Stimulated activated CD4-positive, alpha-beta T cell treated with anti-CD3 and anti-CD28 coated beads, Interleukin-1b, Interleukin-23, amount 100 ng/mL, for 1 hour (primary cell): ENCODE measurements around the gene SMARCC2.
"Not testable (repeated sequence)": the region's sequence is repeated elsewhere in the genome, so short reads cannot be mapped to it uniquely, and the experiment has no call there.

Source experiments
- DNase-seq, 2 donors: peaks; one replicate each; pipeline ENCODE4 v3.0.0-alpha.2; 2020; ENCODE audit warnings: low read depth in 2 of 2

The SMARCC2 gene

GRCh38 chr12:56208006-56208405, 18.7 kb upstream of the SMARCC2 start:
- no peak for DNase-seq

- DNase-seq, result no peak
These were observed 17.3 kb upstream of the SMARCC2 start for GRCh38 chr12:56206452-56207166.

DNA sequence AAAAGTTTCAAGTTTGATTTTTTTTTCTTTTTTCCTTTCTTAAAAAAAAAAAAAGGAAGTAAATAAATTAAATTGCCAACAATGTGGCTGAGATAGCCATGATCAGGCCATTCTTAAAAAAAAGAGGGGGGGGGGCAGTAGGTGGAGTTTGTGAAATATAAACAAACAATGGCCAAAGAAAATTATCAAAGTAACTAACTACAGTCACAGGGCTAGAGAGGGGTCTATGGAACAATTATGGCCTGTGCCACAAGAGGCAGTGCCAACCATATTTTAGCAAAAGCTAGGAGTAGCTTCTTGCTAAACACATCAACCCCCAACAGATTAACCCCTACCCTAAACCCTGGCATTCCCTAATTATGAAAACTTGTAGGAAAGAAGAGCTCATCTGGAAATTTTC, 16.2 kb upstream of the SMARCC2 start:
- no peak for DNase-seq

- no peak for DNase-seq
These were observed 15.0 kb upstream of the SMARCC2 start for GRCh38 chr12:56204275-56204674.

GRCh38 chr12:56202838-56203237, 13.6 kb upstream of the SMARCC2 start:
- no peak for DNase-seq

DNA sequence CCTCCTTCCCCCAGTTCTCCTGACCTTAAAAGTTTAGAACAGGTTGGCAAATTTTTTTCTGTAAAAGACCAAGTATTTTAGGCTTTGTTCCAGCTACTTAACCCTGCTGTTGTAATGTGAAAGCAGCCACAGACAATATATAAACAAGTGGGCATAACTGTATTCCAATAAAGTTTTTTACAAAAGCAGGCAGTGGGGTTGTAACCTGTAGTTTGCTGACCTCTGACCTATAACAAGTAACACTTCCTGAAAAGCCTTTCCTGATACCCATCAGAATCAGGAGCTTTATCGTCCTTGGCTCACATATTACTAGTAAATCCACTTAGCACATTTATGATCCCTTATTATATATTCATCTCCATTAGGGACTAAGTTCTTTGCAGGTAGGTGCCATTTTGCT, 13.1 kb upstream of the SMARCC2 start:
- DNase-seq, result no peak

DNA sequence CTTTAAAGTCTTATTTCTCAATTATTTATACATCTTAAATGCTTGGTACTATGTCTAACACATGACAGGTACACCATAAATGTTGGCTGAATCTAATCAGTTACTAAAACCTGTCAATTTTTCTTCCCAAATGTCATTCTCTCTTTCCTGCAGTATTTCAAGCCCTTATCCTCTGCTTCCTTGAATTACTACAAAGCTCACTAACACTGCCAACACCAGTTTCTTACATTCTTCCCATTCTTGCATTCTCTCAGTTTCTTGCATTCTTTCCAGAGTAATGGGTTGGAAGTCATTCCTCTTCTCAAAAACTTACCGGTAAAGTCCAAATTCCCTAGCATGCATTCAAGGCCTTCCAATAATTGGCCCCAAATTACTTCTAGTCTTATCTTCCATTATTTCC, 9.6 kb upstream of the SMARCC2 start:
- no peak for DNase-seq

- no peak for DNase-seq
These were observed 8.8 kb upstream of the SMARCC2 start for GRCh38 chr12:56197921-56198635.

DNA sequence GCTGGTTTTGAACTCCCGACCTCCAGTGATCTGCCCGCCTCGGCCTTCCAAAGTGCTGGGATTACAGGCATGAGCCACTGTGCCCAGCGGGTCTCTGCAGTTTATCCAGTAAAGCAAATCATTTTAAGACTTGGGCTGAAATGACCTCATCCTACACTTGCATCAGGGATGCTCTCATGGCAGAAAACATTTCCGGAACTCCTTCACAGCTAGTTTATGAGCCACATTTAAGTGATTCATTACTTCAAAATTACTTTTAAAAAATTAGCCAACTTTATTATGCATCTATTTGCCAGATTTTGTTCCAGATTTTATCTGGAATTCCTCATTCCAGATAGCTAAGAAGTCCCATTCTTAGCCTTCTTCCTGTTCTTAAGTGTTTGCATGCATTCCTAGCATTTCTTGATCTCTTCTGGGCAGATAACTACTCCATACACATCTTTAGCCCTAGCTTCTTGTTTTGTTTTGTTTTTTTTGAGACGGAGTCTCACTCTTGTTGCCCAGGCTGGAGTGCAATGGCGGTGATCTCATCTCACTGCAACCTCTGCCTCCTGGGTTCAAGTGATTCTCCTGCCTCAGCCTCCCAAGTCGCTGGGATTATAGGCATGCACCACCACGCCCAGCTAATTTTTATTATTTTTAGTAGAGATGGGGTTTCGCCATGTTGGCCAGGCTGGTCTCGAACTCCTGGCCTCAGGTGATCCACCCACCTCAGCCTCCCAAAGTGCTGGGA, 7.7 kb upstream of the SMARCC2 start:
- DNase-seq, result not testable (repeated sequence)

DNA sequence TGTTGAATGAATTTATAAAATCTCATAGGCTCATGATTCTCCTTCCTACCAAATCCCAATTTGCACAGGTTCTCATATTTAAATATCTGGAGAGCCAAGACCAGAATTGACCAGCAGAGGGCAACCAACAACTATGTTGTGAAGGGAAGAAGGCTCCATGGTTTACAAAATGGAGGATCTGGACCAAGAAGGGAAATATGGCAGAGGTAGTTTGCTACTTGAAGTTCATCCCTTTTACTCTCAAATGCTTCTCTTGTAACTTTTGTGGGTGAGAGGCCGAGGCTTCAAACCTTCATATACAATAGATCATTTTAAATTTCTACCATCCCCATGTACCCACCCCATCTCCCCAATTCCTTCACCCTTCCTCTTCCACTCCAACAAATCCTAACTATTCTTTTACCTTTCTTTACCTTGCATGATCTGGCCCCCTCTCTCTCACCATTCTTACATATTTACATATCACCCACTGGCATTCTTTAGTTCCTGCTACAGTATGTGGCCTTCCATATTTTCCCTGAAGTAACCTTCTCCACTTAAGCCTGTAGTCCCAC, 3.8 kb upstream of the SMARCC2 start:
- DNase-seq, result peak; percentile 29 to 48

GRCh38 chr12:56192582-56192981, 3.3 kb upstream of the SMARCC2 start:
- DNase-seq, result no peak

DNA sequence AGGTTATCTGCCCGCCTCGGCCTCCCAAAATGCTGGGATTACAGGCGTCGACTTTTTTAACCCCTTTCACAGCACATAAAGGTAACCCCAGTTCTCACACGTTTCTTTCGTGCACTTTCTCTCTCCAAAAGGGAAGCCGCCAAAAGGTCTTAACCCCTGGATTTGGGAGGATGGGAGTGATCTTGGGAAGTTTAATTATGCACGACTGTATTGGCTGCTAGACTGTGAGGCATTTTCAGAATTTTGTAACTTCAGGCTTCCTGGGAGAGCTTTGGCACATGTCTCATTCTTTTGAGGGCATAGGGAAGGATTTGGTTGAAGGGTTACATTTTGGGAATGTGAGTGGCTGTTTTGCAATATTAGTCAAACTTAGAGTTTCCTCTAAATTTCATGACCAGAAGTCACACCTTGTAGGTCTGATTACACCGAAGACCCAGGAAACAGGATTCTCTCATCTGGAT, 1.4 kb upstream of the SMARCC2 start:
- no peak for DNase-seq

- DNase-seq, result peak; percentile 27 to 84
These were observed 823 bp upstream of the SMARCC2 start for GRCh38 chr12:56189918-56190694.

DNA sequence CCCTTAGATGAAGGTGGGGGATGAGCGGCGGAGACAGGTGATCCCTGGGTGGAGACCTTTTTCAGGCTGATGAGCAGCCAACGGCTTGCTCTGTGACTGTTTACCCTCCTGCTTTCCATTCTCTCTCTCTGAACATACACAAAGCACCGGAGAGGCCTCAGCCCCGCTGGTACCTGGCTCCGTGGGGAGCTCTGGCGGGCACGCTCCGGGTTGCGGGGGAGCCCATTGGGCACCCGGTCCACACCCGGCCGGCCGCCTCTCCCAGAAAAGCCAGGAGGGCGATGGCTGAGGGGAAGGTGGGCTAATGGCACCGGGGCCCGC, 545 bp downstream of the SMARCC2 start:
- no peak for DNase-seq

GRCh38 chr12:56188131-56188777, 1.0 kb downstream of the SMARCC2 start:
- no peak for DNase-seq

- DNase-seq, result no peak
These were observed 2.3 kb downstream of the SMARCC2 start for GRCh38 chr12:56186957-56187356.

- no peak for DNase-seq
These were observed 10.9 kb downstream of the SMARCC2 start for GRCh38 chr12:56178347-56178746.

GRCh38 chr12:56172839-56173238, 16.4 kb downstream of the SMARCC2 start:
- no peak for DNase-seq

DNA sequence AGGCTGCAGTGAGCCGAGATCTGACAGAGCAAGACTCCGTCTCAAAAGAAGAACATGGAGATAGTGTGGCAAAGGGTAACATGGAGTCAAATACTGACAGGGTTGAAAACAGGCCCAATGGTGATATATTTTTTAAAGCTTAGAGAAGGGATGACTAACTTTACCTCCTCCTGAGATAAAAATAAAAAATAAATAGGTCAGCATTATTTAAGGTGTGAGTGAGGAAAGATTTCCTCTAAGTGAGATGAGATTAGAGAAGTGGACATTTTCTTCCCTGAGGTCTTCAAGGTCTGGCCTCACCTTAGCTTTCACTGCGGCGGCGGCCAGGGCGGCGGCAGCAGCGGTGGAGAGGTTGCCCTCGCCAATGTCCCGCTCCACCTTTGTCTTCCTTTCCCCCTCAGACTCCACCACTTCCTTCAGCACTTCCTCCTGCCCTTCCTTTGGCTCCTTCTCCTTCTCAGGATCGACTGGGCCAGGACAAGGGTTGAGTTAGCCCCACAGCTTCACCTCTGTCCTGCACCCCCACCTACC, 20.0 kb downstream of the SMARCC2 start:
- no peak for DNase-seq

GRCh38 chr12:56165369-56165768, 23.9 kb downstream of the SMARCC2 start:
- DNase-seq, result no peak

DNA sequence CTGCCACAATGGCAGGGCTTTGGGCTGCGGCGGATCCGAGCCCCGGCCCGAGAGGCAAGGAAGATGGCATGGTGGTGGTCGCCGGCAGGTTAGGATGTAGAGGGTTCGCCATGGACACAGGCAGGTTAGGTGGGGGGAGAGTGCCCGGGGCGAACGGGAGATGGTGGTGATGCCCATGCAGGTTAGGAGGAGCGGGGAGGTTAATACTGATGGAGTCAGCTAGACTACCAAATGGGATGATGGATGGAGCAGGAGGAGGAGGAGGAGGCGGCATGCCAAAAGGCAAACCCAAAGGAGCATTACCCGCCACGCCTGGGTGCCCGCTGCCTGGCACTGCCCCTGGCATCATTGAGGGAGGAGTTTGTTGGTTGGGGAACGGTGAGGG, 24.9 kb downstream of the SMARCC2 start:
- no peak for DNase-seq
